SJCRH30 (cell line): Measurements from ENCODE around the gene NLN. TPM values are rescaled to one million over a fixed set of nuclear protein-coding genes. Genes with fewer than 3 reads are reported as not detected.
"Not testable (repeated sequence)": the region's sequence is repeated elsewhere in the genome, so short reads cannot be mapped to it uniquely, and the experiment has no call there.

Experiments
- DNase-seq, 2 experiments: peaks; one replicate each; pipeline ENCODE4 v3.0.0-alpha.2; 2015 to 2020
- H3K27ac ChIP-seq: fragments of 250-450 bp; sonication (Bioruptor Pico); 2 replicates; pipeline ENCODE4 v1.5.1; 2020; ENCODE audit warnings: mild to moderate bottlenecking, moderate library complexity
- H3K27me3 ChIP-seq: fragments of 250-450 bp; sonication (Bioruptor Pico); 2 replicates; pipeline ENCODE4 v1.5.1; 2020; ENCODE audit warnings: mild to moderate bottlenecking, moderate library complexity
- H3K36me3 ChIP-seq: fragments of 250-450 bp; sonication (Bioruptor Pico); 2 replicates; pipeline ENCODE4 v1.5.1; 2020; ENCODE audit warnings: mild to moderate bottlenecking, moderate library complexity
- H3K4me1 ChIP-seq: fragments of 250-450 bp; sonication (Bioruptor Pico); 2 replicates; pipeline ENCODE4 v1.5.1; 2020; ENCODE audit warnings: mild to moderate bottlenecking, moderate library complexity
- H3K4me3 ChIP-seq: fragments of 250-450 bp; sonication (Bioruptor Pico); 2 replicates; pipeline ENCODE4 v1.5.1; 2020; ENCODE audit warnings: mild to moderate bottlenecking, moderate library complexity
- H3K9me3 ChIP-seq: fragments of 250-450 bp; sonication (Bioruptor Pico); replicated peaks from 2 replicates; pipeline ENCODE4 v1.5.1; 2020; ENCODE audit warnings: mild to moderate bottlenecking, moderate library complexity
- total RNA-seq: library from RNA; depleted of rRNA; stranded (reverse); fragments of >200 nt; shearing (Covaris generic); gene quantifications from 2 replicates; pipeline ENCODE4 v1.2.3, GENCODE V29; 2014

The NLN gene
- total RNA-seq, 1 experiment from 2014 or later, result 35.0 TPM

- H3K36me3 ChIP-seq, result peaks cover 18% of the 10 kb centered on the region
Measured at GRCh38 chr5:65772963-65773362, 51.0 kb downstream of the NLN start.

GRCh38 chr5:65774346-65774745 is 52.3 kb downstream of the NLN start:
- H3K36me3 ChIP-seq, result peaks cover 18% of the 10 kb centered on the region
- H3K4me1 ChIP-seq, result no peaks in the 10 kb centered on the region
- H3K9me3 ChIP-seq, result no peaks in the 10 kb centered on the region
- H3K27ac ChIP-seq, result no peak overlapping the region
- no peaks in the 10 kb centered on the region for H3K27me3 ChIP-seq
- DNase-seq, result no peak
- no peak overlapping the region for H3K4me3 ChIP-seq

More at GRCh38 chr5:65772963-65773362, 51.0 kb downstream of the NLN start:
- not testable (repeated sequence) for H3K4me1 ChIP-seq, H3K27me3 ChIP-seq, H3K9me3 ChIP-seq, DNase-seq, H3K4me3 ChIP-seq, H3K27ac ChIP-seq

GRCh38 chr5:65775476-65775875 is 53.5 kb downstream of the NLN start:
- no peak for DNase-seq
- Histone ChIP-seq H3K36me3 (peaks cover 27% of the 10 kb centered on the region), H3K4me1 (no peaks in the 10 kb centered on the region), H3K4me3 (no peak overlapping the region), H3K27ac (no peak overlapping the region), H3K9me3 (no peaks in the 10 kb centered on the region), H3K27me3 (no peaks in the 10 kb centered on the region)

DNA sequence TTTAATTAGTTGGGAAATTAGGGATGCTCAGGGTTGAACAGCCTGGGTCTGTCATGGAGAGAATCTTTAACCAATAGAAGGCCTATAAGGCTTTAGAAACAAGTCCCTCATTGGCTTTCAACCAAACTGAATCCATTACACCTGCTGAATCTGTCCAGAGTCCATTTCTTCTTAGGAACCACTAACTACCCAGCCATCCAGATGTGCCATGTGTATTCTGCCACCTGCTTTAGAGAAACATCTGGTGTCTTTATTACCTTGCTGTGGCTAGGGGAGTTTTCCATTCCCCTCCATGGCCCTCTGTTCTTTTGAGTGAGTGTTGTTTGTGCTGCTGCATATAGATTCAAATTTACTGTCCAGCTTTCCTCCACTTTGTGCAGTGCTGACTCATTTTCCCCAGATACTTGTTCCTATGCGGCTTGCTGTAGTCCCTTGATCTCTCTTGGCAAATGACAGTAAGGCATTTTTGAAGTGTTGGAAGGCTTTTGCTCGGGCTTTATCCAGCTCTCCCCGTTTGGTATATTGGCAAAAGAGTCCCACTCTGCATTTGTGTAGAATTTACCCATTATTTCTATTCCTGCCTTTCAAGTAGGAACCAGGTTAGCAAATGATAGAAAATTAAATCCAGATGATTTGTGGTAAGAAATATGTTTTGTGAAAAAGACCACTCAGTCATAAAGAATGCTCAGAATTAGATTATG is 54.6 kb downstream of the NLN start:
- H3K4me3 ChIP-seq, result no peak overlapping the region
- no peaks in the 10 kb centered on the region for H3K9me3 ChIP-seq
- no peak overlapping the region for H3K27ac ChIP-seq
- H3K27me3 ChIP-seq, result no peaks in the 10 kb centered on the region
- H3K36me3 ChIP-seq, result peaks cover 34% of the 10 kb centered on the region
- H3K4me1 ChIP-seq, result no peaks in the 10 kb centered on the region
- no peak for DNase-seq

GRCh38 chr5:65778126-65778525 is 56.1 kb downstream of the NLN start:
- Histone ChIP-seq H3K9me3 (no peaks in the 10 kb centered on the region), H3K4me1 (no peaks in the 10 kb centered on the region), H3K27ac (no peak overlapping the region), H3K4me3 (no peak overlapping the region), H3K27me3 (no peaks in the 10 kb centered on the region), H3K36me3 (peaks cover 40% of the 10 kb centered on the region)
- no peak for DNase-seq

GRCh38 chr5:65779643-65780042 is 57.6 kb downstream of the NLN start:
- Histone ChIP-seq H3K4me1 (no peaks in the 10 kb centered on the region), H3K4me3 (no peak overlapping the region), H3K27ac (no peak overlapping the region), H3K9me3 (no peaks in the 10 kb centered on the region), H3K36me3 (peaks cover 40% of the 10 kb centered on the region), H3K27me3 (no peaks in the 10 kb centered on the region)
- no peak for DNase-seq

- H3K27me3 ChIP-seq, H3K4me1 ChIP-seq, H3K27ac ChIP-seq, H3K9me3 ChIP-seq, DNase-seq, H3K4me3 ChIP-seq: not testable (repeated sequence)
- peaks cover 19% of the 10 kb centered on the region for H3K36me3 ChIP-seq
Measured at GRCh38 chr5:65788296-65788695, 66.3 kb downstream of the NLN start.

DNA sequence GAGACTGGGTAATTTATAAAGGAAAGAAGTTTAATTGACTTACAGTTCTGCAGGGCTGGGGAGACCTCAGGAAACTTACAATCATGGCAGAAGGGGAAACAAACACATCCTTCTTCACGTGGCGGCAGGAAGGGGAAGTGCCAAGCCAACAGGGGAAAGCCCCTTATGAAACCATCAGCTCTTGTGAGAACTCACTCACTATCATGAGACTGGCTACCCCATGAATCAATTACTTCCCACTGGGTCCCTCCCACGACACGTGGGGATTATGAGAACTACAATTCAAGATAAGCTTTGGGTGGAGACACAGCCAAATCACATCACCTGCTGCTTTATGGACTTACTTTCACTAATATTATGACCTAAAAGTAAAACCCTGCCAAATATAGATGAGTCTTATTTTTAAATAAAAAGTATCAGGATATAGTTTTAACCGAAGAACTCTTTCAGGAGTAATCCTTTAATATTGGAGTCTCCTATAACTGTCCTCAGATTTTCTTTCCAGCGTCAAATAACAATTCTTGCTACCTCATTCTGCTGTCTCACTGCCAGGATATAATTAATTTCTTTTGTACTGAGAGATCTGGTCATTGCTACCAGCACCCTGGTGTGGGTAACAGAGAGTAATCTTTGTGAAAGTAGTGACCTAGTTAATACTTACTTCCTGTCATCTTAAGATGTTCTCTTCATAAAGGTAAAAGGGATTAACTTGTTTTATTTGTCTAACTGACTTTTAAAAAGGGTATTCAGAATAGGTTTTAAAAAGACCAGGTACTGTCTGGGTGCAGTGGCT is 68.6 kb downstream of the NLN start:
- H3K27me3 ChIP-seq, result no peaks in the 10 kb centered on the region
- H3K27ac ChIP-seq, result no peak overlapping the region
- no peak for DNase-seq
- no peaks in the 10 kb centered on the region for H3K9me3 ChIP-seq
- H3K4me1 ChIP-seq, result no peaks in the 10 kb centered on the region
- H3K36me3 ChIP-seq, result peaks cover 10% of the 10 kb centered on the region
- no peak overlapping the region for H3K4me3 ChIP-seq

DNA sequence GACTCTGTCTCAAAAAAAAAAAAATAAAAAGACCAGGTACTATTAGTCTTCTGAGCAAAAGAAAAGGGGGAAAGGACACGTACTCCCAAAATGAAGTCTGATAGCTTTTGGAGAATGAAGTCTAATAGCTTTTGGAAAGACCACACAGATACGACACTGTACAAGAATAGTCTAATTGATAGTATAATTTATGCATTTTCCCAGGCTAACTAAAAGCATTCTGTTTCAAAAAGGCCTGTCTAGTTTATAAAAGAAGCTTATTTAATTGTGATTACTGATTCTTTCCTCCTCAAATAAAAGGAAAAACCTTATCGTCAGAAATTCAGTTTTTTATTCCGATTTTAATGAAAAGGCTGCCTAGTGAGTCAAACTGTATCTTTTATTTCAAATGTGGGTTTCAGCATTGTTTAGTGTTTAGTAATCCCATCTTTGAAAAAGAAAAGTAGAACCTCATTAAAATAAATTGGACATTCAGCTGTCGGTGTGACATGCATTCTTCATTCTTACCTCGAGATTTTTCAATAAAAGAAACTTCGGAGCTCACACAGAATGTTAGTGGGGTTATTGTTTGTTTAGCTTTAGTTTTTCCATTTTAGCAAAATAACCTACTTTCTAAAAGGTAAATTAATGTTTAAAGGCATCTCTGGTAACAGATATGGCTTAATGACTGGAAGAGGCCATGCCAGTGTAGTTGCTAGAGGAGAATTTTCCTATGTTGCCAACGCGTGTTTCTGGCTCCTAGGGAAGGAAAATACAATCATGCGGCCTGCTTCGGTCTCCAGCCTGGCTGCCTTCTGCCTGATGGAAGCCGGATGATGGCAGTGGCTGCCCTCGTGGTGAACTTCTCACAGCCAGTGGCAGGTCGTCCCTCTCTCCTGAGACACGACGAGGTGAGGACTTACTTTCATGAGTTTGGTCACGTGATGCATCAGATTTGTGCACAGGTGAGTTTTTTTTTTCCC is 70.0 kb downstream of the NLN start:
- Histone ChIP-seq H3K4me1 (no peaks in the 10 kb centered on the region), H3K4me3 (no peak overlapping the region), H3K27me3 (no peaks in the 10 kb centered on the region), H3K36me3 (peaks cover 7% of the 10 kb centered on the region), H3K9me3 (no peaks in the 10 kb centered on the region), H3K27ac (no peak overlapping the region)
- no peak for DNase-seq

DNA sequence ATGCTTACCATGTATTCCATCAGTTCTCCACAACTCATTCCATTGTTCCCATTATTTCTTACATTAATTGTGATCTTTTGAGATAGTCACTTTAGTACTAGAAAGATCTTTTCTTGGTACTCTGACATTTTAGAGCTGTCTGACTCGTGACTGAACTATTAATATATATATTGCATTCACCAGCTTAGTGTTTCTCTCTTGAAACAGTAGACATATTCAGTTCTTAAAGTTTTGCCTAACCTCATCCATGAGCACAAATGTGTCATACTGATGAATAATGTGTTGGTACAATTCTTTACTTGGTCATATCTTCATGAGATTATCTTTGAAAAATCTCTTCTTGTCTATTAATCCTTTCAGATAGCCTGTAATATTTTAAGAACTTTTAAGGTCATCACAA is 74.3 kb downstream of the NLN start:
- Histone ChIP-seq H3K27ac (no peak overlapping the region), H3K36me3 (no peaks in the 10 kb centered on the region; the same call in none of the 2 replicates), H3K27me3 (no peaks in the 10 kb centered on the region), H3K4me1 (no peaks in the 10 kb centered on the region), H3K9me3 (no peaks in the 10 kb centered on the region), H3K4me3 (no peak overlapping the region)
- no peak for DNase-seq

- Histone ChIP-seq H3K27ac (no peak overlapping the region), H3K9me3 (no peaks in the 10 kb centered on the region), H3K4me3 (no peak overlapping the region)
Measured at GRCh38 chr5:65796751-65797316, 74.8 kb downstream of the NLN start.

GRCh38 chr5:65797481-65797880 is 75.5 kb downstream of the NLN start:
- Histone ChIP-seq H3K27ac (no peak overlapping the region), H3K27me3 (no peaks in the 10 kb centered on the region), H3K4me1 (no peaks in the 10 kb centered on the region), H3K4me3 (no peak overlapping the region), H3K9me3 (no peaks in the 10 kb centered on the region), H3K36me3 (peaks cover 4% of the 10 kb centered on the region)
- no peak for DNase-seq

More at GRCh38 chr5:65796751-65797316, 74.8 kb downstream of the NLN start:
- DNase-seq, result no peak
- Histone ChIP-seq H3K27me3 (no peaks in the 10 kb centered on the region), H3K4me1 (no peaks in the 10 kb centered on the region), H3K36me3 (peaks cover 4% of the 10 kb centered on the region)

GRCh38 chr5:65799857-65800256 is 77.9 kb downstream of the NLN start:
- no peaks in the 10 kb centered on the region for H3K4me1 ChIP-seq
- H3K36me3 ChIP-seq, result peaks cover 7% of the 10 kb centered on the region; the same call in 1 of the 2 replicates
- H3K4me3 ChIP-seq, result no peak overlapping the region
- H3K9me3 ChIP-seq, result no peaks in the 10 kb centered on the region
- DNase-seq, result no peak
- no peaks in the 10 kb centered on the region for H3K27me3 ChIP-seq
- H3K27ac ChIP-seq, result no peak overlapping the region

- DNase-seq, result no peak
- Histone ChIP-seq H3K27me3 (no peaks in the 10 kb centered on the region), H3K9me3 (no peaks in the 10 kb centered on the region), H3K27ac (no peak overlapping the region), H3K4me3 (no peak overlapping the region), H3K4me1 (no peaks in the 10 kb centered on the region), H3K36me3 (peaks cover 7% of the 10 kb centered on the region)
Measured at GRCh38 chr5:65800775-65801174, 78.8 kb downstream of the NLN start.
